GM19238 (cell line): Measurements from ENCODE around the gene ELOVL7.
"Not testable (repeated sequence)": the region's sequence is repeated elsewhere in the genome, so short reads cannot be mapped to it uniquely, and the experiment has no call there.

Experiments
- DNase-seq: peaks from one replicate; pipeline ENCODE4 v3.0.0; 2011; ENCODE audit warnings: low spot score; ENCODE audit not compliant: insufficient read length

The ELOVL7 gene

DNA sequence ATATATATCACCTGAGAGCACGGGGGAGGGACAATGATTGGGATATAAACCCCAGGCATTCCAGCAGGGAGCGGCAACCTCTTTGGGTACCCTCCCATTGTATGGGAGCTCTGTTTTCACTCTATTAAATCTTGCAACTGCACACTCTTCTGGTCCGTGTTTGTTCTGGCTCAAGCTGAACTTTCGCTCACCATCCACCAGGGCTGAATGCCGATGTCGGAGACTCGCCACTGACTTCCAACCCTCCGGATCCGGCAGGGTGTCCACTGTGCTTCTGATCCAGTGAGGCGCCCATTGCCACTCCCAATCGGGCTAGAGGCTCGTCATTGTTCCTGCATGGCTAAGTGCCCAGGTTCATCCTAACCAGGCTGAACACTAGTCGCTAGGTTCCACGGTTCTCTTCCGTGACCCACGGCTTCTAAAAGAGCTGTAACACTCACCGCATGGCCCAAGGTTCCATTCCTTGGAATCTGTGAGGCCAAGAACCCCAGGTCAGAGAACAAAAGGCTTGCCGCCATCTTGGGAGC, 48.6 kb downstream of the ELOVL7 start:
- not testable (repeated sequence) for DNase-seq

DNA sequence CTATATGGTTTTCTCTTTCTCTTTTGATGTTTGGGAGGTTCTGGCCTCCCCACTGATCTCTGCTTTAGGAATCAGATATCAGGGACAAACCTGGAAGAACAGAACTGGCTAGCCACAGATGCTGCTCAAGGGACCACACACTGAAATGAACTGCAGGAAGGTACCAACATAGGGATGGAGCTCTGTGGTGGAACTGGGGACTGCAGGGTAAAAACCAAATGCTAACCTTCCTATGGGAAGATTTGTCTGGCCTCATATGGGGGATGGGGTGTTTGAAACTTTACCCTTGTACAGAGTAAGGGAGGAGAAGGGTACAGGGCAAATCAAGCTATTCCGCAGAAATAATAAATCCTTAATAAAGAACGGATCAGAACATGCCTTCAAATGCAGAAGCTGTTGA, 49.4 kb downstream of the ELOVL7 start:
- DNase-seq, result no peak

DNA sequence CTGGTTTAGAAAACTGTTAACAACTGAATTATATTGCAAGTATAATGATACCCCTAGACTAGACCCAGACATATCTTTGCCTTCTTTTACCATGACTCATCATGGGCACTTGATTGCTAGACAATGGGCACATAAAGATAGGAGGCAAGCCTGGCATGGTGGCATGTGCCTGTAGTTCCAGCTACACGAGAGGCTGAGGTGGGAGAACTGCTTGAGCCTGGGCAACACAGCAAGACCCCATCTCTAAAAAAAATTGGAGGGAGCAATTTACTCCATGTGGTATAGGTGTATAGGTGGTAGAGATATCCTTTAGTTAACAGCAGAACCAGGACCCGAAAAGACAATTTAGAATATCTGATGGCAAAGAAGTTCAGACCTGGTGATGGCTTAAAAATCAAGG, 51.6 kb downstream of the ELOVL7 start:
- DNase-seq, result no peak

DNA sequence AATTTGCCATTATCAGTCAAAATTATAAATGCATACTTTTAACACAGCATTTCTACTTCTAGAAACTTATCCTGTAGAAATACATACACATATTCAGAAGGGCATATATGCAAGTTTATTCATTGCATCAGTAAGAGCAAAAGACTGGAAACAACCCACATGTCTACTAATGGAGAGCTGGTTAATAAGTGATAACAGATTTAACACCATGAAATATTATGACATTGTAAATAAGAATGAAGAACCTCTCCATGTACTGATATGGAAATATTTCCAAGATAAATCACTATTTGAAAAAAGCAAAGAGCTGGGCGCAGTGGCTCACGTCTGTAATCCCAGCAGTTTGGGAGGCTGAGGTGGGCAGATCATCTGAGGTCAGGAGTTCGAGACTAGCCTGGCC, 54.5 kb downstream of the ELOVL7 start:
- DNase-seq, result no peak

- no peak for DNase-seq
Observed at GRCh38 chr5:60788863-60789513, 55.1 kb downstream of the ELOVL7 start.

DNA sequence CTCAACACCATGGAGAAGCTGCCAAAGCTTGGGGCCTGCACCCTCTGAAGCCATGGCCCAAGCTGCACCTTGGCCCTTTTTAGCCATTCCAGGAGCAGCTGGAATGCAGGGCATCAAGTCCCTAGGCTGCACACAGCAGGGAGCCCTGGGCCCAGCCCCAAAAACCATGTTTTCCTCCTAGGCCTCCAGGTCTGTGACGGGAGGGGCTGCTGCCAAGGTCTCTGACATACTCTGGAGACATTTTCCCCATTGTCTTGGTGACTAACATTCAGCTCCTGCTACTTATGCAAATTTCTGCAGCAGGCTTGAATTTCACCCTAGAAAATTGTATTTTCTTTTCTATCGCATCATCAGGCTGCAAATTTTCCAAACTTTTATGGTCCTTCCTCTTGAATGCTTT, 64.6 kb downstream of the ELOVL7 start:
- no peak for DNase-seq

GRCh38 chr5:60776343-60776742, 67.7 kb downstream of the ELOVL7 start:
- no peak for DNase-seq

GRCh38 chr5:60765019-60765709, 78.9 kb downstream of the ELOVL7 start:
- no peak for DNase-seq

DNA sequence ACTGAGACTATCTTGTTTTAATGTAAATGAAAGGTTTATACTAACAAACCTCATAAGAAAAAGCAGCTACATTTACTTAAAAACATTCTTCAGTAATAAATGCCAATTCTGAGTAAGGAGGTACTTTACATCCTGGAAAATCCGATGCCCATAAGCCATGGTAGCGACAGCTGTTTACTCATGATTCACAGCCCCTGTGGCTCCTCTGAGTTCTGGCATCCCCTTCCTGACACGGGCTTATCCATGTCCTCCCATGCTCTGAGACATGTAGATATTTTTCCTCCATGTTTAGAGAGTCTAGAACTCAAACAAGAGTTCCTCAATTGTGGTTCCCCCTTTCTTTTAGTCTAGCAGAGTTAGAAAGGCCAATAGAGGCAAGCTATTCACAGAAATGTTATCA, 81.0 kb downstream of the ELOVL7 start:
- DNase-seq, result no peak

GRCh38 chr5:60754495-60754894, 89.6 kb downstream of the ELOVL7 start:
- DNase-seq, result no peak

GRCh38 chr5:60744682-60745081, 99.4 kb downstream of the ELOVL7 start:
- DNase-seq, result no peak

GRCh38 chr5:60743511-60744314, 100.4 kb downstream of the ELOVL7 start:
- no peak for DNase-seq

GRCh38 chr5:60740322-60740721, 103.7 kb downstream of the ELOVL7 start:
- no peak for DNase-seq

- no peak for DNase-seq
Observed at GRCh38 chr5:60738933-60739332, 105.1 kb downstream of the ELOVL7 start.

- no peak for DNase-seq
Observed at GRCh38 chr5:60738461-60738860, 105.6 kb downstream of the ELOVL7 start.

DNA sequence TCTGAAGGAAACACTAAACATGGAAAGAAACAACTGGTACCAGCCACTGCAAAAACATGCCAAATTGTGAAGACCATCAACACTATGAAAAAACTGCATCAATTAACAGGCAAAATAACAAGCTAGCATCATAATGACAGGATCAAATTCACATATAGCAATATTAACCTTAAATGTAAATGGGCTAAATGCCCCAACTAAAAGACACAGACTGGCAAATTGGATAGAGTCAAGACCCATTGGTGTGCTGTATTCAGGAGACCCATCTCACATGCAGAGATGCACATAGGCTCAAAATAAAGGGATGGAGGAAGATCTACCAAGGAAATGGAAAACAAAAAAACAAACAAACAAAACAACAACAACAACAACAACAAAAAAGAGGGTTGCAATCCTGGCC, 113.2 kb downstream of the ELOVL7 start:
- not testable (repeated sequence) for DNase-seq

DNA sequence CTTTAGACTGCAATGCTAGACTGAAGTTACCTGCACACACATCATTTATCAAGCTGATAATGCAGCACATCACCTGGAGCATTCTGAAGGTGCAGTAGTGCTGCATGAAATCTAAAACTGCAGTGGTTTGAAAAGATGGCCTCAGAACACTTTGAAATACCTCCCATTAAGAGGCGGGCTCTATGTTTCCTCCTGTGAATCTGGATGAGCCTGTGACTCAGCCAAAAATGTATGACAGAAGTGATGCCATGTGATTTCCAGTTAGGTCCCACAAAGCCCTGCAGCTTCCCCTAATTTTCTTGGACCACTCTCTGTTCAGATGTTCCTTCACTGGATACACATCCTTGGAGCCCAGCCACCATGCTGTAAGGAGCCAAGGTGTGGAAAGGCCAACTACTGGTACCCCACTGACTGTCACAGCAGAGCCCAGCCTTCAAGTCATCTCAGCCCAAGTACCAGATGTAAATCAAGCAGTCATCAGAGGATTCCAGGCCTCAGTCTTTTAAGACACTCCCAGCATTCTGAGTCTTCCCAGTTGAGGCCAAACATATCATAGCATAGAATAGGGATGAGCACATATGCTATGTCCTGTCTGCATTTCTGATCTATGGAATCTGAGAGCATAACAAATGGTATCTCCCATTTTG, 116.9 kb downstream of the ELOVL7 start:
- no peak for DNase-seq

GRCh38 chr5:60724126-60724525, 119.9 kb downstream of the ELOVL7 start:
- DNase-seq, result no peak

DNA sequence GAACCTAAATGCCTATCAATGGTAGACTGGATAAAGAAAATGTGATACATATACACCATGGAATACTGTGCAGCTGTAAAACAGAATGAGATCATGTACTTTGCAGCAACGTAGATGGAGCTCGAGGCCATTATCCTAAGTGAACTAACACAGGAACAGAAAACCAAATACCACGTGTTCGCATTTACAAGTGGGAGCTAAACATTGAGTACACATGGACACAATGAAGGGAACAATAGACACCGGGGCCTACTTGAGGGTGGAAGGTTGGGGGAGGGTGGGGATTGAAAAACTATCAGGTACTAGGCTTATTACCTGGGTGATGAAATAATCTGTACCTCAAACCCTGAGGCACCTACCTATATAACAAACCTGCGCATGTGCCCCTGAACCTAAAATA, 121.7 kb downstream of the ELOVL7 start:
- no peak for DNase-seq

DNA sequence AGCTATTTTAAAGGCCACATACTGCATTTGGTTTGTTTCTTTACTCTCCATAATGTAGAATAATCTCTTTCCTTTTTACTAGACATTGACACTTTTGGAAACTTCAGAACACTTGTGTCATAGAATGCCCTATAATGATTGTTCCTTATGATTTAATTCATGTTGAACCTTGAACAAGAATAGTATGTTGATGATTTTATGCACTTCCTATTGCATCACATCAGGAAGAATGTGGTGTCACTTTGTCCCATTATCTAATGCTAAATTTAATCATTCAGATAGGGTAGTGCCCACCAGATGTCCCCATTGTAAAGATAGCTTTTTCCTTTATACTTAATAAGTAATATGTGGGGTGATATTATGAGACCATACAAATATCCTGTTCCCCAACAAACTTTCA, 124.7 kb downstream of the ELOVL7 start:
- no peak for DNase-seq

DNA sequence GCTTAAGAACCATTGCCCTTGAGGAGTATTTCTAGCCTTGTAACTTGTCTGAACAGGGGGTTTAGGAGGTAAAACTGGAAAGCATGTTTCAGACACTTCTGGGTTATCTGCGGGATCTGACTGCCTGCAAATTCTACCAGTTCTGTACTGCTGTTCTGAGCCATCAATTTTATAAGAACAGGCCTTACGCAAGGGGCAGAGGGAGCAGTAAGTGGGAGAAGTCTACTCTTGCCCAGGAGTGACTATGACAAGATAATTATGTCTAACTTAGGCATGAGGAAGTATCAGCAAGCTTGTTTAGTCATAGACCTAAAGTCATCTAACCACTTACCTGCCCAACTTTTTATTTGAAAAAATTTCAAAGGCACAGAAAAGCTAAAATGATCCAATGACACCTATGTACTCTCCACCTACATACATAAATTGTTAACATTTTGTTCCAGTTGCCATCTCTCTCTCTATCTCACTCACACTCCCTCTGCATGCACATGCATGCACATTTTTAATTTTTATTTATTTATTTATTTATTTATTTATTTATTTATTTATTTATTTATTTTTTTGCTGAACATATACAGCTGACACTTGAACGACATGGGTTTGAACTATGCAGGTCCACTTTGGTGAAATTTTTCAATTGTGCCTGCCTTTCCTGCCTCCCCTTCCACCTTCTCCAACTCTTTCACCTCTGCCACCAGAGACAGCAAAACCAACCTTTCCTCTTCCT, 125.7 kb downstream of the ELOVL7 start:
- DNase-seq, result no peak
